HG03460 (cell line): Measurements from ENCODE around the gene TMEM156.
"Not testable (repeated sequence)": the region's sequence is repeated elsewhere in the genome, so short reads cannot be mapped to it uniquely, and the experiment has no call there.

ENCODE experiments used
- ATAC-seq: cut with Tn5 transposase; IDR thresholded peaks from one replicate; pipeline ENCODE4 v1.9.1; 2021; ENCODE audit not compliant: unreplicated experiment

The TMEM156 gene

GRCh38 chr4:38993683-38994082, 38.5 kb downstream of the TMEM156 start:
- ATAC-seq, result no peak

GRCh38 chr4:38990241-38990640, 42.0 kb downstream of the TMEM156 start:
- no peak for ATAC-seq

DNA sequence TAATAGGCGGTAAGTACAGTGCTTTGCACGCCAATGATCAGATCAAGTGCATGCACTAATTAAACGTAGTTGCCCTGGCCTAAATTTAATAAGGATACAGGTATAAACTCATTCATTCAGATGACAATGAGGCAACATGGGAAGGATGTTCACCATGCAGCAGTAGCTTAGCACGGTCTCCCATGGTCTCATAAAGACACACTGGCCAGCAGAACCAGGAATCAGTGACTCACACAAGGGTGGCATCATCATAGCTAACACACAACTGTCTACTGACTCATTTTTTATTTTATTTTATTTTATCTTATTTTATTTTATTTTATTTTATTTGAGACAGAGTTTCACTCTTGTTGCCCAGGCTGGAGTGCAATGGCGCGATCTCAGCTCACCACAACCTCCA, 42.7 kb downstream of the TMEM156 start:
- no peak for ATAC-seq

GRCh38 chr4:38988353-38988752, 43.9 kb downstream of the TMEM156 start:
- ATAC-seq, result not testable (repeated sequence)

DNA sequence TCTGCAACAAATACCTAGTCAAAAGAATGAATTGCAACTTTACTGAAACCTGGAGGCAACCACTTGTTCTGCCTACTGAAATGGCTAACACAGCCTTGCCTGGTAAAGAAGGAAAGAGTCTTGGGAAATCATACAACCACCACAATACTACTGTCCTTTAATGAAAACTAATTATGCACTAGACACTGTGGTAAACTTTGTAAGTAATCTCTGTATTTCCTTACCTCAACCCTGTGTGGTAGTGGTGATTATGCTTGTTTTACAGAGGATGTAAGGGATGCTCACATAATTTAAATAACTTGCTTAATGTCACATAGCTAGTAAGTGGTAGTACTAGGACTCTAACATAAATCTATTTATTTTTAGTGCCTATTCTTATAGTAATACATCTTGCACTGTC, 44.7 kb downstream of the TMEM156 start:
- ATAC-seq, result no peak

DNA sequence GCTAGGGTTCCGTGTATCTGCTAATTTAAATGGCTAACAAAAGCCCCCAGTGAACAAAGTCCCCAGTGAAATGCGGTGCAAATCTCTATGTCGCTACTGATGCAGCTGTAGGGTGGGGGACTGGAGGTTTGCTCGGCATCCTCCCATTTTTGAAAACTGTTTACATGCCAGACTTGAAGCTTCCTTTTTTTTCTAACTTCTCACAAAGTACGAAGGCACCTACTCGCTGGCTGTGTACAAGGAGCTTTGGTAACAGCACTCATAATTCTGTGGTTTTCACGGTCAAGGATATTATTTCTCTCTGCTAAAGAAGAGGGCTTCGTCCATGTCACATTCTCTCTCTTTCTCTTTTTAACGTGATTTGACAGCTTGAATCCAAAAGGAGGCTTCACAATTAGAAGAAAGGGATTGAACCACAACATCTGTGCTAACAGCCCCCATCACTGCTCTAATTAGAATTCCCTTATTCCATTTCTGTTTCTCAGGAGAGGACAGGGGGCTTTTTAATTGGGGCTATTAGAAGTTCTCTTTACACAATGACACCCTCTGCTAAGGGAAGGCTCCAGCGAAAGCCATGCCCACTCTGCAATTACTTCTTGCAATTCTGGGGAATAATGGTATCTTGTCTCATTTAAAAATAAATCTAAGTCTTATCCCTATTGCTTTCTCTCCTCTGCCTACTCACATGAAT, 46.7 kb downstream of the TMEM156 start:
- no peak for ATAC-seq

DNA sequence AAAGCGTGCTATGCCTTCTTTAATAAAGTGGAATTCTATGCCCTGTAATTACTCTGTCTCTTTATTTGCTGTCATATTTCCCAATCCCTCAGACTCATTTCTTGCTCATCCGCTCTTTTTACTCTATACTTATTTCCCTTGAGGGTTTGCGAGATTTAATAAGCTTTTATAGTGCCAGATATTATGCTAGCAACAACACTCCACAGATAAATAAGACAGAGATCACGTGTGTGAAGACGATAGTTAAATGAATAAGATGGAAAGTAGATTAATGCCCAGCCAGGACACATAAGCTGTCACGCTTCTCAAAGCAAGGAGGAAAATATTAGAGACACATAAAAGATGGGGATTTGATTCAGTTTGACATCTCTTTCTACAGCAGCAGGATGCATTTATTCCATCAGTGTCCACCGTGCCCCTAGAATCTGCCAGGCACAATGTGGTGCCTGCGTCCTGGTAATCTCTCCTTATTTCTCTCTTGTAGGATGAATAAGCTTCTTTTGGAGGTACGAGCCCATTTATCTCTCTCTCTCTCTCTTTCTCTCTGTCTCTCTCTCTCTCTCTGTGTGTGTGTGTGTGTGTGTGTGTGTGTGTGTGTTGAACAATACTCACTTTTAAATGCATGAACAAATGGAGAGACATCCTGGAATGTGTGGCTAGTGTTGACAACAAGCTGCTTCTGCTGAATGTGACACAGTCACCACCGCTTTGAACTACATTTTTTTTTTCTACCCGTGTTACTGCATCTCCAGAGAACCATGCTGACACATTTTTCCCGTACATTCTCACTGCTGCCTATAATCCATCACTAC, 48.2 kb downstream of the TMEM156 start:
- no peak for ATAC-seq

- no peak for ATAC-seq
Observed at GRCh38 chr4:38983291-38983690, 48.9 kb downstream of the TMEM156 start.

DNA sequence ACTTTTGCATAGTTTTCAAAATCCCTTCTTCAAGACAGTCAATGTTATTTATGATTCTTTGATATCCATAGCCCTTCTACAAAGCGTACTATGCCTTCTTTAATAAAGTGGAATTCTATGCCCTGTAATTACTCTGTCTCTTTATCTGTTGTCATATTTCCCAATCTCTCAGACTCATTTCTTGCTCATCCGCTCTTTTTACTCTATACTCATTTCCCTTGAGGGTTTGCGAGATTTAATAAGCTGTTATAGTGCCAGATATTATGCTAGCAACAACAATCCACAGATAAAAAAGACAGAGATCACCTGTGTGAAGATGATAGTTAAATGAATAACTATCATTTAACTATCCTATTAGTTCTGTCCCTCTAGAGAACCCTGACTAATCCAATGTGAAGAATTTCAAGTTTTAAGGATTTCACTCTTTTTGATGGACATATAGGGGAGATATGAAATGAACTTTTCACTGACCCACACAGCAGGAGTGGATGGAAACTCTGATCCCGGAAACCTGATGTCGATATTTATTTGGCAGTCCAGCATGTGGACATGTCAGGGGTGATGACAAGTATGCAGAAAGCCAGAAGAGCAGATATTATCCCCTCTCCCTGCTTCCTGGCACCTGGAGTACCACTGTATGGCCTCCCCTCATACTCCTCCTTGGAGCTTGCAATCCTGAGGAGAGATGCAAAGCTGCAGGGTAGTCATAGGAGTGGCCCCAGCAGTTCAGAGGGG, 49.7 kb downstream of the TMEM156 start:
- ATAC-seq, result no peak

- no peak for ATAC-seq
Observed at GRCh38 chr4:38980903-38981676, 51.1 kb downstream of the TMEM156 start.

DNA sequence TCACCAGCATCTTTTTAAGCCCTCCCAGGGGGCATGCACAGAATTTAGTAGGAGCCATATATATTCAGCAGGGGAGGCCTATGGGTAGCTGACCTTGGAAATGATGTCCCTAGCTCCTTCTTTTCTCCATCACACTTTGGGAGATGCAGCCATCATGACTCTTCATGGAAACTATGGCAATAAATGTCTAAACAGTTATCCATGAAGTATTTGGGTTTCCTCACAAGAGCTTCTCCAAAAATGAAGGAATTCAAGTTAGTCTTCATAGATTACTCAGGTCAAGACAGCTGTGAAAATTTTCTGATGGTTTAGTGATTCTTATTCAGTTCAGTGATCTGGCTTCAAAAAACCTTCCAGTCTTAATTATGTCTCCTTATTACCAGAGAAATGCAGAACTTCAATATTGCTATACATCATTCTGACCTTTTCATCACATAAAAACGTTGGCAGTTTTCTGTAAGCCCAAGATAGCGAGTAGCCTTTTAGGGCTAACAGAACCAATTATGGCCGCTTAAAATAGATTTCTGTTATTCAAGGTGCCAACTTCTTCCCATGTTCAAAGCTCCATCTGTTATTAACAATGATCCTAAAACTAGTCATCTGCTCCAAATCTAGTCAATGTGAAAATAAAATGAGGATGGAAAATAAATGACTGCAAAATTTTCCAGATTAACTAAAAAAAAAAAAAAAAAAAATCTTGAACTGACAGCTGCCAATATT, 52.5 kb downstream of the TMEM156 start:
- no peak for ATAC-seq

- ATAC-seq, result no peak
Observed at GRCh38 chr4:38979081-38979480, 53.1 kb downstream of the TMEM156 start.

GRCh38 chr4:38976308-38976707, 55.9 kb downstream of the TMEM156 start:
- no peak for ATAC-seq

- ATAC-seq, result no peak
Observed at GRCh38 chr4:38968668-38969067, 63.5 kb downstream of the TMEM156 start.

GRCh38 chr4:38967260-38968095, 64.7 kb downstream of the TMEM156 start:
- no peak for ATAC-seq

DNA sequence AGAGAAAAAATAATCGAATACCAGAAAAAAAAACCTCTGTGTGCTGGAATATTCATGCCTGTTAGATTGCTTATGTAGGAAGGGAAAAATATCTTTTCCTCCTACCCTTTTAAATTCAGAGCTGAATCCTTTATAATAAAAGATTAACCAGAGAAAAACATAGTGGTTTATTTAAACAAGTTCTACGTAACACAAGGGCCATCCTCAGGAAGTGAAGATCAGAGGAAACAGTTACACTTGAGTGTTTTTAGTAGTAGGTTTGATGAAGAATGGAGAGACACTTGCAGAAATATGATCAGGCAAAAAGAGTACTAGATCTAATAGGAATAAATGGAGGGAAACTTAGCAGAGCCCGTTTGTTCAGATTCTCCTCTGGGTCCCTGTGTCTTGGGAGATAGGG, 66.3 kb downstream of the TMEM156 start:
- ATAC-seq, result no peak

DNA sequence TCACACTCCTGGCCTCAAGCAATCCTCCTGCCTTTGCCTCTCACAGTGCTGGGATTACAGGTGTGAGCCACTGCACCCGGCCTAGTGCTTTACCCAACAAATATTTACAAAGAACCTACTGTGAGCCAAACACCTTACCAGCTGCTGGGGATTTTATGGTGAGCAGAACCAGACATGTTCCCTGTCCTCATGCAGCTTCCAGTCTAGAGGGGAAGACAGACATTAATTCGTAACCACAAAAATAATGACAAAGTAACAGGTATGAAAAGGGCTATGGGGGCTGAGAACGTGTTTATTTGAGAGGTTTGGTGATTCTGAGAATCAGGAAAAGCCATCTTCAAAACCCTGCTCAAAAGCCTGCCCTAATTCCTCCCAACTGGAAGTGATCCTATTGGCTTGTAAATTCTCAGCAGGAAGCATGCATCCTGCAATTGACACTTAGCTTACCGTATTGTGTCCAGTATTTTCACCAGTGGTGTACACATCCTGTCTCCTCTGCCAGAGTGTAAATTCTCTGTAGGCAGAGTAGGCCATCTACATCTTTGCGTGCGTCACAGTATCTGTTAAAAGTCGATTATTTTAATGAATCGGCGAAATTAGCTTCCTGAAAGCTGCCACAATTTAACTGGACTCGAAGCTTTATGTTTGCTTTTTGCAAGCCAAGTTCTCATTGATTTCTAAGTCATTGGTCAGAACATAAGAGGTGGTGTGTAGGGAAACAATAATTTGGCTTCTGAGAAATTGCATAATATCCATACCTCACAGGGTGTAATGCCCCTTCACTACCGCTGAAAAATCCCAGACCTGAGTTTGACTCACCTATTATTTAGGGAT, 67.0 kb downstream of the TMEM156 start:
- no peak for ATAC-seq

DNA sequence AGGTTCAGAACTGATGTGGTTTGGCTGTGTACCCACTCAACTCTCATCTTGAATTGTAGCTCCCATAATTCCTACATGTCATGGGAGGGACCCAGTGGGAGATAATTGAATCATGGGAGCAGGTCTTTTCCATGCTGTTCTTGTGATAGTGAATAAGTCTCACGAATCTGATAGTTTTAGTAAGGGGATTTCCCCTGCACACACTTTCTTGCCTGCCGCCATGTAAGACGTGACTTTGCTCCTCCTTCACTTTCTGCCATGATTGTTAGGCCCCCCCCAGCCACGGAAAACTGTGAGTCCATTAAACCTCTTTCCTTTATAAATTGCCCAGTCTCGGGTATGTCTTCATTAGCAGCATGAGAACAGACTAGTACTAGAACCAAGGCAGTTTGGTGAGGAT, 73.0 kb downstream of the TMEM156 start:
- not testable (repeated sequence) for ATAC-seq
